Iris pigment epithelial cell (primary cell): ENCODE results near the gene EEFSEC.
"Not testable (repeated sequence)": the region's sequence is repeated elsewhere in the genome, so short reads cannot be mapped to it uniquely, and the experiment has no call there.

ENCODE experiments used
- DNase-seq: peaks from one replicate; pipeline ENCODE4 v3.0.0-alpha.2; 2011; ENCODE audit warnings: low read depth

The EEFSEC gene

DNA sequence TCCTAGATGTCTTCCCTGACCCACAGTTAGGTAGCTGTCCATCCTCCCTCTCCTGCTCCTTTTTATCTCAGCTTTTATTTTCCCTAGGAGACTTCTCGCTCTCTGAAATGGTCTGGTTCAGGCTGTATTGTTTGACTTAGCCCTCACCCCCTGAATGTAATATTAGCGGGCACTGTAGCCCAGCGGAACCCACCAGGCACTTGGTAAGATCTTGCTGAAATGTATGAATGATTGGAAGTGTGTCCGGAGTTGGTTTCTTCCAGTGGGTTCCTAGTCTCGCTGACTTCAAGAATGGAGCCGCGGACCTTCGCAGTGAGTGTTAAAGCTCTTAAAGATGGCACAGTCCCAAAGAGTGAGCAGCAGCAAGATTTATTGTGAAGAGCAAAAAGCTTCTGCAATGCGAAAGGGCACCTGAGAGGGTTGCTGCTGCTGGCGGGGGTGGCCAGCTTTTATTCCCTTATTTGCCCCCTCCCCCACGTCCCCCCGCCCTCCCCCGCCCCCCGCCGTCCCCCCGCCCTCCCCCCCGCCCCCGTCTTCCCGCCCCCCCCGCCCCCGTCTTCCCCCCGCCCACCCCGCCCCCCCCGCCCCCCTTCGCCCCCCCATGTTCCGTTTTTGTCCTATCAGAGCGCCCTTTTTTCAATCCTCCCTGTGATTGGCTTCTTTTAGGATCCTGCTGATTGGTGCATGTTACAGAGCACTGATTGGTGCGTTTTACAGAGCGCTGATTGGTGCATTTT lies 694 bp upstream of the EEFSEC start:
- peak; percentile 60 for DNase-seq

DNA sequence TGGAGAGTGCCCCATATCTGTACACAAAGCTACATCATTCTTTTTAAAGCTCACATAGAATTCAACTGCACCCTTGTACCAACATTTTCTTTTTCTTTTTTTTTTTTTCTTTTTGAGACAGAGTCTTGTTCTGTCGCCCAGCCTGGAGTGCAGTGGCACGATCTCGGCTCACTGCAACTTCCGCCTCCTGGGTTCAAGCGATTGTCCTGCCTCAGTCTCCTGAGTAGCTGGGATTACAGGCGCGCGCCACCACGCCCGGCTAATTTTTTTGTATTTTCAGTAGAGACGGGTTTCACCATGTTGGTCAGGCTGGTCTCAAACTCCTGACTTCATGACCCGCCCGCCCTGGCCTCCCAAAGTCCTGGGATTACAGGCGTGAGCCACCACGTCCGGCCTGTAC lies 1.1 kb downstream of the EEFSEC start:
- not testable (repeated sequence) for DNase-seq

DNA sequence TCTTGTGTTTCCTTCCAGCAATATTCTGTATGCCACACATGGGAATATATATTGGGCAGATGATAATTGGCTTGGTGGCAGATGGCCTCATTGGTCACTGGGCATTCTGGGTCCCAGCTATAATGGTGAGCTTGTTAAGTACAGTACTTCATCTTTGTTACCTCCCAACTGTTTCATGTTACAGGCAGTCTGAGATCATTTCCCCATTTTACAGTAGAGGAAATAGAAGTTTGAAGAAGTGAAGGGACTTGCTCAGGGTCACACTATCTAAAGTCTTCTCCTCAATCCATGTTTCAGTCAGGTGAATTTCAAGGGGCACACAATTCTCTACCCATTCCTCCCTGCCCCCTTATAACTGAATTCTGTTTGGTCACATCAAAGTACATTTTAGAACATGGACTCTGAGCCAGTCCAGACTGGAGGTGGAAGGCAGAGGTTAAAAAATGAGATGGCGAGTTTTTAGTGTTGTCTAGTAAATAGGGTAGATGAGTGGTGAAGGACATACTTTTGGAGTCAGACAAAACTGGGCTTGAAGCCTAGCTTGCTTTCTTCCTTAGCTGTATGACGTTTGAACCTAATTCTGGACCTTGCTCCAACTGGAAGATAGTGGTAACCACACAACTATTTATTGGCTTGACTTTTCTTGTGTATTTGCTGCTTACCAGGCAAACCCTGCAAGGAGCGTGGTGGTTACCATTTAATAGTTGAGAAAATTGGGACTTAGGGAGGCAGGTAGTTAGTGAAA lies 2.5 kb downstream of the EEFSEC start:
- no peak for DNase-seq

DNA sequence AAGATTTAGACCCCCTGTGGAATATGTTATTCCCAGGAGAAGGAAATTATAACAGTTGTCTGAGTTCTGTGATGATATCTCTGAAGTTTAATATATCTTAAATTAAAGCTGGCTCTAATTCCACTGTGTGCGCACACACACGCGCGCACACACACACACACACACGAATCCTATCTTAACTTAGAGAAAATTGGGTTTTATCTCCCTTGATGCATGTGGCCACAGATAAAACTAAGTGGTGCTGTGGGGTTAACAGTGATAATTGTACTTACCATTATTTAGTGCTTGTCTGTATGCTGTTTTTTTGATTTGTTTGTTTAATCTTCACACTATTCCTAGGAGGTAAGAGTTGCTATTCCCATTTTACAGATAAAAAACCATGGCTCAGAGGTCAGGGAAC lies 7.4 kb downstream of the EEFSEC start:
- no peak for DNase-seq

DNA sequence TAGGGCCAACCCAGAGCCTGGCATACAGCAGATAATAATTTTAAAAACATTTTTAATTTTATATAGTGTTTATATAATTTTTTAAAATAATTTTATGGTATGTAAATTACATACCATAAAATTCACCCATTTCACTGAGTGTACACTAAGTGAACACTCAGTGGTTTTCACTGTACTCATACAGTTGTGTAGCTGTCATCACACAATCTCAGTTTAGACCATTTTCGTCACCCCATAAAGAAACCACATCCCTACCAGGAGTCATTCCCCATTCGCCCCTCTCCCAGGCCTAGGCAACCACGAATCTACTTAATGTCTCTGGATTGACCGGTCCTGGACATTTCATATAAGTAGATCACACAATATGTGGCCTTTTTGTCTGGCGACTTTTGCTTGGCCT lies 10.2 kb downstream of the EEFSEC start:
- no peak for DNase-seq

DNA sequence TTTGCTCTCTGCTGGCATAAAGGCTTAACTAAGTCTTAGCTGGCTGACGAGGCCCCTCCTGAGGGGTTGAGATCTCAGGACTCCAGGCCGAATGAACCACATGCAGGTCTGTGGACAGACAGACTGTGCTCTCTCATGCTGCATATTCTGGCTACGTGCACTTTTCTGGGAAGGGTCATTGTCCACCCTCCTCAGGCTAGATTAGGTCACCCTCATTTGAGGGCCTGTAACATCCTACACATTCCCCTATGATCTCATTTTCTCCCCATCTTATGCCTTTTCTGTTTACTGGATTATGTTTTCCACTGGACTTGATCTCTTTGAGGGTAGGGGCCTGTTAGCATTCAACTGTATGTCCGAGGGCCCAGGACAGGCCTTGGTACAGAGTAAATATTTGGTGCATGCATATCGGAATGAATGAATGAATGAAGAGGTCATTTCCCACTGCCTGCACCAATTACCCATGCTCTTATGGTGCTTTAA lies 13.7 kb downstream of the EEFSEC start:
- DNase-seq = no peak

DNA sequence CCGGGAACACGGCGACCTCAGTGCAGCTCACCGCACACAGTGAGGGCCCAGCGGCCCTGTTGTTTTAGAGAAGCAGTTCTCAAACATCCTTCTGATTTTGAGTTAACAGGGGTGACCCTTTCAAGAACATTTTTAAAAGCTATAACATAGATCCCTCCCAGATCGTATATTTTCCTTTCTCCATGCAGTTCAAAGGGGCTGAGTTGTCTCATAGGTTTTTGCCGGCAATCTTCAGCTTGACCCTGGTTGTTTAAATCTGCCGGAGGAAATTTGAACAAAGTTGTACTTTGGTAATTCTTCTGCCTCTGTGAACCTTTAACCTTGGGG lies 14.3 kb downstream of the EEFSEC start:
- no peak for DNase-seq

DNA sequence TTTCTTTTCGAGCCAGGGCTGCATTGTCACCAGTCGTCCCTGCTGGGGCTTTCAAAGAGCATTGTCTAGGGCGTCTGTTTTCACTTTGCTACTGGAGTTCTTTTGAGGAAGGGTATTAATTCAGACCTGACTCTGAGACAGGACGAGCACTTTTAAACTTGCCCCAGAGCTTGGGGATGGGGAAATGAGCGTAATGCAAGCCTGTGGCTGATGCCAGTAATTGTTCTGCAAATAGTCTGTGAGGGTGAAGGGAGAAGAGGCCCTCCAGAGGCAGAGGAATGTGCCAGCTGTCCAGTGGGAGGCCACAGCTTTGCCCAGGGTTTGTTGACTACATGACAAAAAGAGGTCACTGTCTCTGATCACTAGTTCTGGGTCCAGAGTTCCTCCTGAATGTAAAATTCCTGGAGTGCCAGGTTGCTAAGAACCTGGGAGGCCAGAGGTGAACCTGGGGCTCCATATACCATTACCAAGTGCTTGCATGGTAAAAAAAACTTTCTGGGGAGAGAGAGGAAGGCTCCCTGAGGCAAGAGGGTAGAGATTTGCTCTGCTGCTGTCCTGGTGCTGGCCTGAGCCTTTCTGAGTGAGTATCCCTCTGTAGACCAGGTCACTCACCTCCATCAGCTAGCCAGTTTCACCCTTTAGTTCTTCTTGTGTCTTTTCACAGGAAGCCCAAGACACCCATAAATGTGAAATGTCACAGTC lies 14.8 kb downstream of the EEFSEC start:
- DNase-seq = peak; percentile 9

DNA sequence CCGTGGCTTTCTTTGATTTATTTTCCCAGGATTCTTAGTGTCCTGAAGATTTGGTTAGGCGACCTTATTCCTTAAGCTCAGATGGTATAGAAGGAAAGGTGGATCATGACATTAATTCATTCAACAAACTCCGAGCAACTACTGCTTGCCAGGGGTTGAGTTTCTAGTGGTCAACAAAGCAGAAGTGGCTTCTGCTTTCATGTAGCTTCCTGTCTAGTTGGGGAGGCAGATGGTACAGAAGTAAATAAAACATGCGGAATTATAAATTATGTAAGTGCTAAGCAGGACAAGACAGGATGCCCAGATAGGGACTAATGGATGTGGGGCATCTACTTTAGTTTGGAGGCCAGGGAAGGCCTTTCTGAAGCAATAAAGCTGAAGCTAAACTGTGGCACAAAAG lies 15.6 kb downstream of the EEFSEC start:
- no peak for DNase-seq

DNA sequence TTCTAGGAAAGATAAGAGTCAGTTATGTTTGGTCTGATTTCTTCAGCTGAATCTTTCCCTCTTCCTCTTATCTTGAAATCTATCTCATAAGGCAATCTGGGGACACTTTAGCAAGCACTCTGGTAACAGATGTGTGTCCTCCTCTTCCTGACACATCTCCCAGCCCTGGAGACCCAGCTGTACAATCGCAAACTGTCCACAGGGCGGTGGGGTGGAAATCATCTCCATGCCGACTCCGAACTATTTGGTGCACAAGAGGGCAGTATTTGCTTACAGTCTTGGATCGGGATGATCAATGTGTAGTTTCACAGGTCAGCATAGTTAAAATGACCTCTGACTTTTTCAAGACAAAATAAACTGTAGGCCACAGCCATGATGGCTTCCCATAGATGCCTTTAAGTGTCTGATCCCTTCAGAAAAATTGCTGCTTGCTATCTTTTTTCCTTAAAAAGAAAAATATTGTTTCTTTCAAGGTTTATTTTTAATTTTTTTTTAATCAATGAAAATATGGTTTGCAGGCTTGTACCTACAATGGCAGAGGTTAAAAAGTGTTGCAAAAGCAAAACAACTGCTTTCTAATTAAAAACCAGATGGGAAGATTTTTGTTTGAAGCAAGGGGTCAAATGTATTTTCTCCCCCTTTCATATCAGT lies 17.7 kb downstream of the EEFSEC start:
- DNase-seq = peak; percentile 82

DNA sequence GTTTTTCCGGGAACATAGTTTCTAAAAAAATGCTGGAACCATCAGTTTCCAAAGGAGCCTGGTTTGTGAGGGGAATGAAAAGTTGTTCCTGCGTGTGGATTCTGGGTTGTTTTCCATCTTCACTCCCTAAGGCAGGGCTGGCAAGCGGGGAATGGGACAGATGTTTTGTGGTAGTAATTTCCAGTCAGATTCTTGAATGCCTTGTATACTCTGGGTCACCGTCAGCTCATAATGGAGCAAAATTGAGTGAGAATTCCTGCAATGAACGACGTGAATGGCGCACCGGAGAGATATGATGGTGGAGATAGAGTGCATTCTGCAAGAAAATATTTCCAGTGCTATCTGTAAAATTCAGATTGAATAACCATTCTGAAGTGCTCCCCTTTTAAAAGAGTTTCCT lies 19.9 kb downstream of the EEFSEC start:
- no peak for DNase-seq

DNA sequence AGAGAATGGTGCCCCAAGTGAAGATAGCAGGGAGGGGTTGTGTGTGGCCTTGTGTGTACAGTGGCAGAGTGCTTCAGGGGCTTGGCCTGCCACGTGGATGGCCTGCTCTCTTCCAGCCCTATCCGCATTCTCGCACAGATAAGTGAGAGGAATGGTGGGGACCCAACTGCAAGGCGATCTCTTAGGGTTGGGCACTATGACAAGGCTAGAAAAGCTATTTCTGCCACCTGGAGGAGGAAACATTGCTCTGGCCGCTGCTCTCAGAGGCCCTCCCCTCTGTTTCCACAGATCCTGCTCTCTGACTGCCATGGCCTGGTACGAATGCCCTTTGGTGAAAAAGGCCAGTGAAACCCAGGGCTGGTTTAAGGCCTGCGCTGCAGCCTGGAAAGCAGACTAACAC lies 20.6 kb downstream of the EEFSEC start:
- no peak for DNase-seq

DNA sequence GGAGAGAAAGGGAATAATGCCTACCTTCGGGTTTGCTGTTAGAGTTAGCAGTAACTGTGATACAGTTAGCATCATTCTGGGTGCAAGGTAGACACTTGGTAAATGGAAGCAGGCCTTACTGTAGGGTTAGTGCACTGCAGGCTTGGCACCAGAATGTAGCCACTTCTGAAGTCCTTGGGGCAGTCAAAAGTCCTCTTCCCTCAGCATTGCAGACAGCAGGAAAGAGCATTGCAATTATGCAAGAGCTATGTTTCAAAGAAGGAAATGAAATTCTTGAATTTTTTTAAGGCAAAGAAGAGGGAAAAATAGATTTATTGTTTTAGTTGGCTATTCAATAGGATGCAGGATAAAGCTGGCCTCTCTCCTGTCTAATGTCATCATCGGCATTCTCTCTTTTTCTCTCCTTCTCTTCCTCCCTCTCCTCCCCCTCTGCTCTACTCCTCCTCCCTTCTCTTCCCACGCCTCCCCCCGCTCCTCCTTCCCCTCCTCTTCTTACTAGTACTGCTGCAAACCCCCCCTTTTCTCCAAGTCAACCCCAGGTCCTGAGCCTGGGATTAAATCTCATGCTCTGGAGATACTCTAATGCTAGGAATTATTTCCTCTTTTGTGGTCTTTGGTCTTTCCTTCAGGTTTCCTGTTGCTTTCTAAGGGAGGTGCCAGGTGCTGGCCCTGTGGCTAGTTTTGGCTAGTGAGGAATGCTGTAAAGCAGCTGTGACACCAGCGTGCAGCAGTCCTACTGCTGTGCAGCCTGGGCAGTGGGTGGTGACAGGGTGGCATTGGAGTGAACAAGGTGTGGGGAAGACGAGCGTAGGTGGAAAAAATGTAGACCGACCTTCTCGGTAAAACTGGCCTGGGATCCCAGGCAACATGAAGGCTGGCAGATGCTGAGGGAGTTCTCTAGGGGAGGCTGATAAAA lies 21.7 kb downstream of the EEFSEC start:
- DNase-seq = no peak

DNA sequence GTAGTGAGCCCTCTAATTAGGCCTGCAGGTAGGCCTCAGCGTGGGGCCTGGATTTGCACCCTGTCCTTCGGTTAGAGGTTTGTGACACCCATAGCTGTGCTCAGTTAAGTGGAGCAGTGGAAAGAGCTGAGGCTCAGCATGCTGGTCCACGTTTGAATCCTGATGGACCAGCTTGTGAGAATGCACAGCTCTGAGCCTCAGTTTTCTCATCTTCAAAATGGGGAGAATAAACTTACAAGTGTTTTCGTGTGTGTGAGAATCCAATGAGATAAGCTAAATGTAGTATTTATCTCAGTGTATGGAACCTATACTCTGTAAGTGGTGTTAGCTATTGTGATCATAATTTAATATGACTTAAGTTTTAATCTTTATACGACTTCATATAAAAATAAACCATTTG lies 22.5 kb downstream of the EEFSEC start:
- DNase-seq = no peak

DNA sequence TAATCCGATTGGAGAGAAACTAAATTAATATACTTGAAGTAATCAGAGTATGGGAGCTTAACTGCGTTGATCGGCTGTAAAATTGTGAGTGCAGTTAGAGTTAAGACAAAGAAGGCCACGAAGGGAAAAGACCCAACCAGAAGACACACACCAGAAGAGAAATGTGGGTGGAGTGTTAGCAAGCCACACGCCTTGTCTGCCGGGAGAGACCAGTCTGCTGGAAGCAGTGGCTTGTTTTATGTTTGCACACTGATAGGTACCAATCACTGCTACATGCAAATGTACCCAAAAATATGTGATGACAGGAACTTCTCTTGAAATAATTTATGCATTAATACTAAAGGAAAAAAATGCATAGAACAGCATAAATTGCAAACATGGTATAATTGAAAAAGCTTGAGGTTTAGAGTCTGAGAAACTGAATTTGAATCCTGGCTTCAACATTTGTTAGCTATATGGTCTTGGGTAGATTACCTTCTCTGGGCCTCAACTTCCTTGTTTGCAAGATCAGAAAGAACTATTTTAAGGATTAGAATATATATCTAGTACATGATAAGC lies 23.1 kb downstream of the EEFSEC start:
- DNase-seq = no peak

DNA sequence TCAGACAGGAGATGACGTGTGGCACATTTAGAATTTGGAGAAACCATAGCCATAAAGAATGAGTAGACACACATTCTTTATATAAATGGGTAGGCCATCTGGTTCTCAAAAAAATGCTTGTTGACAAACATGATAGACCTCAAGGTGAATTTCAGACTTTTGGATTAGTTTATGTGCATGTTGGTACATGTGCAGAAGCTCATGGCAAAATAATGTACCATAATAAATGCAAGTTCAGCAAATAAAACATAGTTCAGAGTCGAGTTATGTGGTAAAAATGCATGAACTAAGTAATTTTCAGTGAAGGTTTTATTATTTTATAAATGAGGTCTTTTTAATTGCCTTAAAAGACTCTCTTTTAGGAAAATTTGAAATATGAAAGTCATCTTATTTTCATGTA lies 24.6 kb downstream of the EEFSEC start:
- no peak for DNase-seq

DNA sequence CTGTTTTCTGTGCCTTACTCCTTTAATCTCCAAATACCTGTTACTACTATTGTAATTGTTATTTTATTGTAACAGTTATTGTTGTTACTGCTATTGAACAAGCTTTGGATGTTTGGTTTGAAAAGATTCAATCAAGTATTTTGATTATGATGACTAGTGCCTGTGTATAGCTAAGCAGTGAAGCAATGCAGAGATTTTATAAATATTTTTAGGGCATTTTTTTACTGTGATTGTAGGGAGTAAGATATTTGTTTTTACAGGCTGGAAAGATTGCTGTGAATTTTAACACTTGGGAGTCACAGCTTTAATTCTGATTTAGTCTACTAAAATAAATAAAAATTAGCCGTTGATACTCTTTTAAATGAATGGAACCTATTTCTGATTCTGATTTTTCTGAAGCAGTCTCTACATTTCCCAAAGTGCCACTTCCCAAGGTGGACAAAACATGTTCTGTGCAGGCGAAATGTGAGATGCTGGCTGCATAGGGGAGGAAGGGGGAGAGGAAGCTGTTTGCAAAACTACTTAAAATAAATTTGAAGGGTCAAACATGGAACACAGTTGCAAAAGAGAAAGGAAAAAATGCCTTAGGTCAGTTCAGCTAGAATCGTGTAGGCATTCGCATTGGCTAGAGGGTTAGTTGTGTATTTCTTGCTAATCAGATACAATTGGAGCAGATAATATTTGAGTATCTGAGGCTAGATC lies 25.7 kb downstream of the EEFSEC start:
- peak; percentile 55 for DNase-seq

DNA sequence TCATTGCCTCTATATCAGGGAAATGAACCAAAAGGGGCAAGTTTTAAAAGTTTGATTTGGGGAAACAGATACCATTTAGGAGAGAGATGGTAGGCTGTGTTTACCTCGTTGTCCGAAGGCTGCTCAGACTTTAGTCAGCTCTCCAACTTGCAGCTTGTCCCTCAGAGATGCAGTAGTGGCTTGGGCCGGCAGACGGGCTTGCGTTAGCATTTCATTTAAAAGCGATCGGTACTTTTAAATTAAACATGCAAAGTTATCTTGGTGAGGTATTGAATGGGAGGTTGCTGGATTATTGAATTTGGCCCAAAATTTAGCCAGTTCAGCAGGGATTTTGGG lies 26.2 kb downstream of the EEFSEC start:
- DNase-seq = no peak

DNA sequence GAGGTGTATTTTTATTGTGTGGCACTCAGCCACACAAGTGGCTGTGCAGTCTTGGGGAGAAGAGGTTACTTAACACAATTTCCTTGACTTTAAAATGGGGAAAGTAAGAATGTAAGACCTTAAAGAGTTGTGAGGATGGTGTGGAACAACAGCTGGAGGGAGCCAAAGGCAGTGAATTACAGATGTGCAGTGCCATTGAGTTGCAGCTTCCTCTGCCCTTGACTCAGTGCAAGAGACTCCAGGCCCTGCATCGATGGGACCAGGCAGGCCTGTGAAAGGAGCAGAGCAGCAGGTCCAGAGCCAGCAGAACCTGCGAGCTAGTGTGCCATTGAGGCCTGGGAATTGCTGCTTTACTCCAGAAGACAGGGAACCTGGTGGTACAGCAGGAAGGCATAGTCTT lies 27.2 kb downstream of the EEFSEC start:
- DNase-seq = no peak

DNA sequence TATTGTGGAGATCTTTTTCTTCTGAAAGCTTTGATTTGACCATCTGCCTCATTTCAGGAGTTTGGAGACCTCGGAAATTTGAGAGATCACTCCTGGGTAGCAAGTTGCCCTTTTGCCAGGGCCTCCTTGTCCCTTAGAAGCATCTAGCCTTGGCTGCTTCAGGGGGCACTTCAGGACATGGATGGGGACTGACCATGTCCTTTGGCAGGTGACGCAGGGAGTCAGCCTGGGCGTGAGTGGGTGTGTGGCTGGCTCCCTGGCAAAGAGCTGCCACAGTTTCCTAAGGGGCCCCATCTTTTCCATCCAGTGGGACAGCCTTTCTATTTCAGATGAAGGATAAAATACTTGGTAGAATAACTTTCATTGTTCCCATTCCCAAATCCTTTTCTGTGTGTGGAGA lies 27.6 kb downstream of the EEFSEC start:
- DNase-seq = no peak

DNA sequence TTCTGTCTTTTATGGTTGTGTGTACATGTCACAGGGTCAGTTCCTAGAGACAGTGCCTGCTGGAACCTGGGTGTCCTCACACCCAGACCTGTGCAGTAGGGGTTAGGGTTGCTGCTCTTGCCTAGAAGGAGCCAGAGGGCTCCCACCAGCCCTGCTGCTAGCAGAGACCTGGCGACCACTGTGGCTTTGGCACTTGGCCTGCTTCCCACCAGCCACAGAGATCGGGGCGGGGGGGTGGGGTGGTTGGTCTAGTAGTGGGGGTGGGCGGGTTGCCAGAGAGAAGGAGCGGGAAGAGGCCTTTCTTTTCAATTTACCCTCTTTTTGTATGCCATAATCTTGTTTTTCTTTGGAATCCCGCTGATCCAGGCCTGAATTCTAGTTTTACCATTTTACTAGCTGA lies 29.4 kb downstream of the EEFSEC start:
- no peak for DNase-seq
